ENCODE measurements around the gene ZCCHC4.

GRCh38 chr4:25321703-25322102, 9.1 kb downstream of the ZCCHC4 start:
- no peak for TF ChIP-seq CTCF (IDR thresholded peaks at IDR 0.05 in 4 of 5, conservative IDR thresholded peaks at IDR 0.05 in 1 of 5)
- no peak for TF ChIP-seq POLR2A (IDR thresholded peaks at IDR 0.05)

Data from gastrocnemius medialis (tissue), 4 donors.